HepG2 (cell line): ENCODE measurements around the gene INSIG1.

Experiments used
- CTCF ChIP-seq: sonication (generic); formaldehyde crosslinking; IDR thresholded peaks from 2 replicates; pipeline ENCODE4 v1.5.0; 2020; ENCODE audit warnings: mild to moderate bottlenecking, missing genetic modification reagents, moderate library complexity
- ZNF564 ChIP-seq: sonication (generic); formaldehyde crosslinking; IDR thresholded peaks from 2 replicates; pipeline ENCODE4 v1.8.1; 2023; ENCODE audit warnings: mild to moderate bottlenecking, missing genetic modification reagents

- TF ChIP-seq CTCF (CRISPR knock-in tag) (no peak), ZNF564 (CRISPR knock-in tag) (no peak)
These were observed 20.2 kb upstream of the INSIG1 start for GRCh38 chr7:155277385-155277994.
